ENCODE measurements around the gene SEMA4G. TPM values are rescaled to one million over a fixed set of nuclear protein-coding genes. Genes with fewer than 3 reads are reported as not detected.
"Not testable (repeated sequence)": the region's sequence is repeated elsewhere in the genome, so short reads cannot be mapped to it uniquely, and the experiment has no call there.

Gene SEMA4G
- total and polyA plus RNA-seq, 2 of the 13 experiments (the other 11 are each of a cell fraction or from before 2014, with no cell fraction given), result 46.2 to 207 TPM

DNA sequence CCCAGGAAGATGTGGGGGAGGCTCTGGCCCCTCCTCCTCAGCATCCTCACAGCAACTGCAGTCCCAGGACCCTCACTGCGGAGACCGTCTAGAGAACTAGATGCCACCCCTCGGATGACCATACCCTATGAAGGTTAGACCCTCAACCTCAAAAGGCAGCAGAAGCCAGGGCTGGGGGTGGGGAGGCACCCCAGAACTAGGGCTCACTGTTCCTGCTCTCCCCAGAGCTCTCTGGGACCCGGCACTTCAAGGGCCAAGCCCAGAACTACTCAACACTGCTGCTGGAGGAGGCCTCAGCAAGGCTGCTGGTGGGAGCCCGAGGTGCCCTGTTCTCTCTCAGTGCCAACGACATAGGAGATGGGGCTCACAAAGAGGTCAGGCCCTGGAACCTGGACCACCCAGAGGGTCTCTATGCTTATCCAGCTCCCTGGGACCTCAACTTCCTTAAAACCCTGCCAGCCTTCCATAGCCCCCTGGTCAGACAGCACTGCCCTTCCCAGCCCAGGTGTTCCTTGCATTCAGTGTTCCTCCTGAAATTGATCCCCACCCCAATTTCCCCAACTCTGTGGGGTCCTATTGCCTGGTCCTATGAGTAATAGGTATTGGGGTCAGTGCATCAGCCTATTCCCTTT, 3.7 kb downstream of the SEMA4G start (continued):
- TF ChIP-seq HES4 (CRISPR knock-in tag; IDR thresholded peaks at IDR 0.05; ENCODE audit: borderline replicate concordance) (no peak), ZNF205 (CRISPR knock-in tag; IDR thresholded peaks at IDR 0.05) (no peak)
- TF ChIP-seq, protein P1, sequence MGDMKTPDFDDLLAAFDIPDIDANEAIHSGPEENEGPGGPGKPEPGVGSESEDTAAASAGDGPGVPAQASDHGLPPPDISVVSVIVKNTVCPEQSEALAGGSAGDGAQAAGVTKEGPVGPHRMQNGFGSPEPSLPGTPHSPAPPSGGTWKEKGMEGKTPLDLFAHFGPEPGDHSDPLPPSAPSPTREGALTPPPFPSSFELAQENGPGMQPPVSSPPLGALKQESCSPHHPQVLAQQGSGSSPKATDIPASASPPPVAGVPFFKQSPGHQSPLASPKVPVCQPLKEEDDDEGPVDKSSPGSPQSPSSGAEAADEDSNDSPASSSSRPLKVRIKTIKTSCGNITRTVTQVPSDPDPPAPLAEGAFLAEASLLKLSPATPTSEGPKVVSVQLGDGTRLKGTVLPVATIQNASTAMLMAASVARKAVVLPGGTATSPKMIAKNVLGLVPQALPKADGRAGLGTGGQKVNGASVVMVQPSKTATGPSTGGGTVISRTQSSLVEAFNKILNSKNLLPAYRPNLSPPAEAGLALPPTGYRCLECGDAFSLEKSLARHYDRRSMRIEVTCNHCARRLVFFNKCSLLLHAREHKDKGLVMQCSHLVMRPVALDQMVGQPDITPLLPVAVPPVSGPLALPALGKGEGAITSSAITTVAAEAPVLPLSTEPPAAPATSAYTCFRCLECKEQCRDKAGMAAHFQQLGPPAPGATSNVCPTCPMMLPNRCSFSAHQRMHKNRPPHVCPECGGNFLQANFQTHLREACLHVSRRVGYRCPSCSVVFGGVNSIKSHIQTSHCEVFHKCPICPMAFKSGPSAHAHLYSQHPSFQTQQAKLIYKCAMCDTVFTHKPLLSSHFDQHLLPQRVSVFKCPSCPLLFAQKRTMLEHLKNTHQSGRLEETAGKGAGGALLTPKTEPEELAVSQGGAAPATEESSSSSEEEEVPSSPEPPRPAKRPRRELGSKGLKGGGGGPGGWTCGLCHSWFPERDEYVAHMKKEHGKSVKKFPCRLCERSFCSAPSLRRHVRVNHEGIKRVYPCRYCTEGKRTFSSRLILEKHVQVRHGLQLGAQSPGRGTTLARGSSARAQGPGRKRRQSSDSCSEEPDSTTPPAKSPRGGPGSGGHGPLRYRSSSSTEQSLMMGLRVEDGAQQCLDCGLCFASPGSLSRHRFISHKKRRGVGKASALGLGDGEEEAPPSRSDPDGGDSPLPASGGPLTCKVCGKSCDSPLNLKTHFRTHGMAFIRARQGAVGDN (CRISPR knock-in tag; IDR thresholded peaks at IDR 0.05), result peak; percentile 34; the same call in 1 of the 2 replicates

DNA sequence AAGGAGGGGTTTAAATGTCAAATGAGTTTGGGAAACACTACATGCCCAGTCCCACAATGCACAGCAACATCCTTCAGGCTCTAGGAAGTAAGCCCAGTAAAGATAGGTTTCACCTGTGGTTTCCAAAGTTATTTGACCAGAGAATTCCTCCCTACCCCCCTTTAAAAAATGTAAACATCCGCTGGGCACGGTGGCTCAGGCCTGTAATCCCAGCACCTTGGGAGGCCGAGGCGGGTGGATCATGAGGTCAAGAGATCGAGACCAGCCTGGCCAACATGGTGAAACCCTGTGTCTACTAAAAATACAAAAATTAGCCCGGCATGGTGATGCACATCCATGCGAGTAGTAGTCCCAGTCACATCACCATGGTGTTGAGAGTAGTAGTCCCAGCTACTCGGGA, 6.1 kb downstream of the SEMA4G start:
- ATAC-seq; H3K4me3 ChIP-seq (replicated peaks in 1 of 3; ENCODE audit: insufficient read depth in 1 of 3, low read depth in 2 of 3, low read length in 3 of 3); H3K9ac ChIP-seq (ENCODE audit: insufficient read depth, low read depth, low read length); H3K9me3 ChIP-seq (ENCODE audit: low read length); H3K4me2 ChIP-seq (ENCODE audit: low read depth, low read length); H4K20me1 ChIP-seq (ENCODE audit: insufficient read depth, low read length); in situ Hi-C loops (cut with HindIII; ENCODE audit: extremely low pct_ligation_motif_present, low pct_unique_long_range_greater_than_20kb); BruUV-seq (replicated peaks); H3K27ac ChIP-seq (ENCODE audit: extremely low read length, insufficient read depth, low read length); DNase-seq (ENCODE audit: low spot score); intact Hi-C loops (cut with micrococcal nuclease; ENCODE audit: unreplicated experiment); H3K27me3 ChIP-seq (ENCODE audit: control insufficient read depth in 1 of 2, insufficient read depth in 2 of 2, low read length in 2 of 2); H2AFZ ChIP-seq (ENCODE audit: low read length); CTCF ChIA-PET (ENCODE audit: low intra/inter-chr PET ratio, low total read pairs); FAIRE-seq: not testable (repeated sequence)
- Histone ChIP-seq H3K79me2 (ENCODE audit: insufficient read depth, low read length) (peaks cover 34% of the 10 kb centered on the region), H3K4me1 (ENCODE audit: insufficient read depth, low read length) (peaks cover 51% of the 10 kb centered on the region), H3K36me3 (replicated peaks in 1 of 2; ENCODE audit: control insufficient read depth in 1 of 2, insufficient read depth in 2 of 2, low read length in 2 of 2) (peaks cover 34 to 72% of the 10 kb centered on the region in 2 experiments)
- WGBS (ENCODE audit: low lambda C conversion rate), result 94% methylated on average over 8 of the region's 8 CpGs
- TF ChIP-seq, protein P2, sequence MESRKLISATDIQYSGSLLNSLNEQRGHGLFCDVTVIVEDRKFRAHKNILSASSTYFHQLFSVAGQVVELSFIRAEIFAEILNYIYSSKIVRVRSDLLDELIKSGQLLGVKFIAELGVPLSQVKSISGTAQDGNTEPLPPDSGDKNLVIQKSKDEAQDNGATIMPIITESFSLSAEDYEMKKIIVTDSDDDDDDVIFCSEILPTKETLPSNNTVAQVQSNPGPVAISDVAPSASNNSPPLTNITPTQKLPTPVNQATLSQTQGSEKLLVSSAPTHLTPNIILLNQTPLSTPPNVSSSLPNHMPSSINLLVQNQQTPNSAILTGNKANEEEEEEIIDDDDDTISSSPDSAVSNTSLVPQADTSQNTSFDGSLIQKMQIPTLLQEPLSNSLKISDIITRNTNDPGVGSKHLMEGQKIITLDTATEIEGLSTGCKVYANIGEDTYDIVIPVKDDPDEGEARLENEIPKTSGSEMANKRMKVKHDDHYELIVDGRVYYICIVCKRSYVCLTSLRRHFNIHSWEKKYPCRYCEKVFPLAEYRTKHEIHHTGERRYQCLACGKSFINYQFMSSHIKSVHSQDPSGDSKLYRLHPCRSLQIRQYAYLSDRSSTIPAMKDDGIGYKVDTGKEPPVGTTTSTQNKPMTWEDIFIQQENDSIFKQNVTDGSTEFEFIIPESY (CRISPR knock-in tag; IDR thresholded peaks at IDR 0.05), result peak; percentile 94
- POLR2A ChIA-PET, result interaction anchor here (12.6 kb wide), 1 partner anchor 16 kb away, joined by 277 read pairs; the partner anchor contains the start of genes LZTS2, MRPL43 and TWNK
